ENCODE data around the gene SLC9A3.

The SLC9A3 gene

GRCh38 chr5:427415-428087, 96.7 kb downstream of the SLC9A3 start:
- DNase-seq, result no peak

- no peak for DNase-seq
Observed at GRCh38 chr5:426392-426976, 97.8 kb downstream of the SLC9A3 start.

GRCh38 chr5:425714-426113, 98.5 kb downstream of the SLC9A3 start:
- no peak for DNase-seq

- peak in 1 of 2 experiments; percentile 4 for DNase-seq
Observed at GRCh38 chr5:424301-425110, 99.7 kb downstream of the SLC9A3 start.

- DNase-seq, result no peak
Observed at GRCh38 chr5:423626-424261, 100.5 kb downstream of the SLC9A3 start.

- no peak for DNase-seq
Observed at GRCh38 chr5:423233-423565, 101.0 kb downstream of the SLC9A3 start.

GRCh38 chr5:422323-423232, 101.7 kb downstream of the SLC9A3 start:
- DNase-seq, result peak; percentile 13 to 14

GRCh38 chr5:421901-422300, 102.3 kb downstream of the SLC9A3 start:
- no peak for DNase-seq

- DNase-seq, result no peak
Observed at GRCh38 chr5:421287-421880, 102.9 kb downstream of the SLC9A3 start.

GRCh38 chr5:420632-421286, 103.5 kb downstream of the SLC9A3 start:
- no peak for DNase-seq
